HCT116 (cell line): ENCODE results near the gene DOCK9. TPM values are rescaled to one million over a fixed set of nuclear protein-coding genes. Genes with fewer than 3 reads are reported as not detected.

Experiments
- ATAC-seq: fragments of 200-7000 bp; cut with Tn5 transposase; 2 replicates; pipeline ENCODE4 v1.9.1; 2020; ENCODE audit warnings: mild to moderate bottlenecking, moderate library complexity
- BruUV-seq: library from RNA; stranded (reverse); fragments of 400-500 nt; replicated peaks from 2 replicates; lab custom pipeline; 2021; lab: Mats Ljungman, UMichigan
- CTCF ChIA-PET: fragments of 300-600 bp; sonication (Branson Sonifier 250); formaldehyde crosslinking; loops from one replicate; lab custom pipeline; 2021; ENCODE audit warnings: antibody characterized with exemption; lab: Charles Lee
- POLR2A ChIA-PET: fragments of 300-600, 350-600 bp; sonication (Branson Sonifier 250); formaldehyde crosslinking; loops from one replicate; lab custom pipeline; 2021; ENCODE audit warnings: antibody characterized with exemption; lab: Charles Lee
- RAD21 ChIA-PET, 2 experiments: fragments of 300-600 bp; sonication (Branson Sonifier 250); formaldehyde crosslinking; loops; one replicate each; lab custom pipeline; 2023; ENCODE audit warnings: low total read pairs in 2 of 2; ENCODE audit not compliant: uncharacterized antibody in 2 of 2, unreplicated experiment in 2 of 2, low non-redundant PET in 1 of 2; lab: Charles Lee
- DNase-seq: peaks from one replicate; pipeline ENCODE4 v3.0.0-alpha.2; 2010; ENCODE audit warnings: low read depth, low spot score
- H2AFZ ChIP-seq: fragments of 200-600 bp; shearing (Covaris generic), sonication (generic); 2 replicates; pipeline ENCODE4 v1.6.1; 2017; ENCODE audit warnings: low read depth, mixed run types, mixed read lengths, antibody characterized with exemption, low read length; ENCODE audit not compliant: poor library complexity, severe bottlenecking
- H3K27ac ChIP-seq: 2 replicates; pipeline ENCODE4 v1.5.1; 2012; ENCODE audit warnings: low read depth, low read length
- H3K27me3 ChIP-seq: fragments of 200-600 bp; sonication (generic); 2 replicates; pipeline ENCODE4 v1.6.1; 2016; ENCODE audit warnings: mixed run types, low read length, mixed read lengths; ENCODE audit not compliant: insufficient read depth
- H3K36me3 ChIP-seq, 2 experiments: fragments of 200-500 bp in 1 of 2; fragments of 200-600 bp in 1 of 2; sonication (Bioruptor generic) in 1 of 2; sonication (generic) in 1 of 2; 2 replicates each; pipeline versions ENCODE4 v1.5.1 to v1.6.1; 2014 to 2016; ENCODE audit warnings: low read length in 2 of 2, inconsistent platforms in 1 of 2, mixed read lengths in 1 of 2, mixed run types in 1 of 2; ENCODE audit not compliant: insufficient read depth in 2 of 2, control insufficient read depth in 1 of 2
- H3K4me1 ChIP-seq, 2 experiments: fragments of 200-600 bp in 1 of 2; sonication (generic) in 1 of 2; 2 replicates each; pipeline versions ENCODE4 v1.5.1 to v1.6.1; 2012 to 2017; ENCODE audit warnings: low read length in 2 of 2, inconsistent platforms in 1 of 2, mild to moderate bottlenecking in 1 of 2, mixed read lengths in 1 of 2, mixed run types in 1 of 2, moderate library complexity in 1 of 2; ENCODE audit not compliant: insufficient read depth in 2 of 2, control insufficient read depth in 1 of 2
- H3K4me2 ChIP-seq: fragments of 200-600 bp; sonication (generic); 2 replicates; pipeline ENCODE4 v1.6.1; 2017; ENCODE audit warnings: mixed run types, low read length, mixed read lengths
- H3K4me3 ChIP-seq, 2 experiments: fragments of 200-600 bp in 1 of 2; sonication (generic) in 1 of 2; replicated peaks in 1 of 2; 2 replicates each; pipeline ENCODE4 v1.5.1; 2011 to 2016; ENCODE audit warnings: low read length in 2 of 2, control low read depth in 1 of 2, low read depth in 1 of 2, mild to moderate bottlenecking in 1 of 2, mixed read lengths in 1 of 2, mixed run types in 1 of 2
- H3K79me2 ChIP-seq: fragments of 200-600 bp; sonication (generic); 2 replicates; pipeline ENCODE4 v1.6.1; 2017; ENCODE audit warnings: mild to moderate bottlenecking, mixed run types, low read length, moderate library complexity, mixed read lengths; ENCODE audit not compliant: insufficient read depth
- H3K9ac ChIP-seq: fragments of 200-600 bp; sonication (generic); 2 replicates; pipeline ENCODE4 v1.6.1; 2016; ENCODE audit warnings: low read length, mixed read lengths
- H3K9me2 ChIP-seq: fragments of 200-600 bp; sonication (generic), shearing (Covaris generic); 2 replicates; pipeline ENCODE4 v1.6.1; 2017; ENCODE audit warnings: mixed run types, mild to moderate bottlenecking, moderate library complexity; ENCODE audit not compliant: insufficient read depth
- H3K9me3 ChIP-seq, 2 experiments: fragments of 200-500 bp in 1 of 2; fragments of 200-600 bp in 1 of 2; sonication (Bioruptor generic) in 1 of 2; sonication (generic) in 1 of 2; 2 replicates each; pipeline ENCODE4 v1.6.1; 2014 to 2017; ENCODE audit warnings: low read length in 2 of 2, mixed read lengths in 2 of 2, inconsistent platforms in 1 of 2, low read depth in 1 of 2, mild to moderate bottlenecking in 1 of 2, mixed run types in 1 of 2, moderate library complexity in 1 of 2; ENCODE audit not compliant: control insufficient read depth in 1 of 2, insufficient read depth in 1 of 2
- H4K20me1 ChIP-seq: fragments of 200-600 bp; sonication (generic), shearing (Covaris generic); 2 replicates; pipeline ENCODE4 v1.6.1; 2017; ENCODE audit warnings: mixed run types, mild to moderate bottlenecking, moderate library complexity; ENCODE audit not compliant: insufficient read depth
- CEBPB ChIP-seq: IDR thresholded peaks from 2 replicates; pipeline ENCODE4 v1.6.1; 2012; ENCODE audit warnings: low read depth
- EGR1 ChIP-seq: IDR thresholded peaks from 2 replicates; pipeline ENCODE4 v1.6.1; 2012; ENCODE audit warnings: low read depth
- EZH2 ChIP-seq: fragments of 200-600 bp; sonication (generic); IDR thresholded peaks from 2 replicates; pipeline ENCODE4 v1.6.1; 2017; ENCODE audit warnings: antibody characterized with exemption, mixed run types
- MAX ChIP-seq: IDR thresholded peaks from 2 replicates; pipeline ENCODE4 v1.6.1; 2012
- POLR2A ChIP-seq: IDR thresholded peaks from 2 replicates; pipeline ENCODE4 v1.7.0; 2011; ENCODE audit warnings: borderline replicate concordance; ENCODE audit not compliant: insufficient read depth, insufficient read length; ENCODE audit errors: extremely low read depth
- RAD21 ChIP-seq: IDR thresholded peaks from 2 replicates; pipeline ENCODE4 v1.6.1; 2012; ENCODE audit warnings: low read depth, mild to moderate bottlenecking
- REST ChIP-seq: IDR thresholded peaks from 2 replicates; pipeline ENCODE4 v1.6.1; 2012; ENCODE audit warnings: low read depth
- SIN3A ChIP-seq: IDR thresholded peaks from 2 replicates; pipeline ENCODE4 v1.6.1; 2012; ENCODE audit warnings: low read depth
- SP1 ChIP-seq: IDR thresholded peaks from 2 replicates; pipeline ENCODE4 v1.6.1; 2012; ENCODE audit warnings: low read depth
- YY1 ChIP-seq: IDR thresholded peaks from 2 replicates; pipeline ENCODE4 v1.6.1; 2011; ENCODE audit warnings: low read length, low read depth, moderate library complexity, mild to moderate bottlenecking; ENCODE audit not compliant: insufficient replicate concordance; ENCODE audit errors: extremely low read depth
- ZFX ChIP-seq: fragments of 450-650 bp; IDR thresholded peaks from 2 replicates; pipeline ENCODE4 v1.6.1; 2017
- ZNF274 ChIP-seq: fragments of 200-500 bp; sonication (Bioruptor generic); IDR thresholded peaks from 2 replicates; pipeline ENCODE4 v1.6.1; 2014; ENCODE audit warnings: mild to moderate bottlenecking, low read depth, low read length, inconsistent platforms
- intact Hi-C: fragments of 100-400 bp; cut with micrococcal nuclease; formaldehyde crosslinking; loops from 2 replicates; pipeline ENCODE4 v1.10.0; 2022
- total RNA-seq: library from RNA; stranded (reverse); gene quantifications from one replicate; pipeline ENCODE4 v1.2.1, GENCODE V29; 2021; ENCODE audit not compliant: unreplicated experiment

The DOCK9 gene
- total RNA-seq, 1 experiment from 2014 or later, result 58.8 TPM

GRCh38 chr13:98761126-98761985 is 216.5 kb downstream of the DOCK9 start:
- ATAC-seq (no peak), DNase-seq (no peak)
- TF ChIP-seq SP1, result no peak
- no peak for TF ChIP-seq YY1
- no peak for TF ChIP-seq EZH2
- no peak for TF ChIP-seq ZNF274
- TF ChIP-seq POLR2A, result no peak
- no peak for TF ChIP-seq EGR1
- TF ChIP-seq REST, result no peak
- no peak for TF ChIP-seq MAX
- no peak for TF ChIP-seq RAD21
- no peak for TF ChIP-seq SIN3A
- no peak for TF ChIP-seq ZFX
- no peak for TF ChIP-seq CEBPB
- Histone ChIP-seq H3K27ac (no peak overlapping the region), H3K9me2 (no peaks in the 10 kb centered on the region), H3K9me3 (no peaks in the 10 kb centered on the region), H3K79me2 (no peaks in the 10 kb centered on the region), H3K4me2 (no peak overlapping the region), H3K9ac (no peak overlapping the region), H3K27me3 (no peaks in the 10 kb centered on the region), H3K4me1 (no peaks in the 10 kb centered on the region), H3K4me3 (no peak overlapping the region), H2AFZ (no peak overlapping the region), H4K20me1 (no peaks in the 10 kb centered on the region), H3K36me3 (no peaks in the 10 kb centered on the region)
- RAD21 ChIA-PET, result no interaction called here
- intact Hi-C loops, result no loop called here
- no TSS peak for BruUV-seq
- POLR2A ChIA-PET, result no interaction called here
- CTCF ChIA-PET, result no interaction called here
